OCI-LY7 (cell line): ENCODE data around the gene TSPAN1.

Experiments used
- EZH2phosphoT487 ChIP-seq: fragments of 200-600 bp; sonication (generic); IDR thresholded peaks from 2 replicates; pipeline ENCODE4 v1.6.1; 2018; ENCODE audit warnings: low read depth, borderline replicate concordance, mild to moderate bottlenecking, mixed run types, antibody characterized with exemption, low read length, moderate library complexity, mixed read lengths
- TF ChIP-seq, protein P1 (sequence below): fragments of 200-600 bp; sonication (generic); conservative IDR thresholded peaks from 2 replicates; pipeline ENCODE4 v1.5.1; 2014; ENCODE audit warnings: mild to moderate bottlenecking, antibody characterized with exemption, low read length, moderate library complexity, mixed read lengths

DNA sequence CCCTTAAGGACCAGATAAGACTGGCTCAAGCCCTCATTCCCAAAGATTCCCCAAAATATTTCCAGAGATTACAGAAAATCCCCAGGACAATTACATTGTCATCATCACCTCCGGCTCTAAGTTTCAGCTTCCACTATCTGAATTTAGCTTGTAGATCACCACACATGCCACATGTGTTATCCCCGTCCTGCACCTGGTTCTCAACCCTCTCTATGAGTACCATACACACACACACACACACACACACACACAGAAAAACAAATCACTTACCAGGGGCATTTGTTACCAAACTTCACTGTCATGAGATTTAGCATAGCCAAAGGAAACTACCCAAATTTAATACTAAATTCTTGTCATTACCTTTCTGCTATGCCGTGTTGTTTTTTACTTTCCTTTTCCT lies 15.4 kb upstream of the TSPAN1 start:
- TF ChIP-seq, protein P1, sequence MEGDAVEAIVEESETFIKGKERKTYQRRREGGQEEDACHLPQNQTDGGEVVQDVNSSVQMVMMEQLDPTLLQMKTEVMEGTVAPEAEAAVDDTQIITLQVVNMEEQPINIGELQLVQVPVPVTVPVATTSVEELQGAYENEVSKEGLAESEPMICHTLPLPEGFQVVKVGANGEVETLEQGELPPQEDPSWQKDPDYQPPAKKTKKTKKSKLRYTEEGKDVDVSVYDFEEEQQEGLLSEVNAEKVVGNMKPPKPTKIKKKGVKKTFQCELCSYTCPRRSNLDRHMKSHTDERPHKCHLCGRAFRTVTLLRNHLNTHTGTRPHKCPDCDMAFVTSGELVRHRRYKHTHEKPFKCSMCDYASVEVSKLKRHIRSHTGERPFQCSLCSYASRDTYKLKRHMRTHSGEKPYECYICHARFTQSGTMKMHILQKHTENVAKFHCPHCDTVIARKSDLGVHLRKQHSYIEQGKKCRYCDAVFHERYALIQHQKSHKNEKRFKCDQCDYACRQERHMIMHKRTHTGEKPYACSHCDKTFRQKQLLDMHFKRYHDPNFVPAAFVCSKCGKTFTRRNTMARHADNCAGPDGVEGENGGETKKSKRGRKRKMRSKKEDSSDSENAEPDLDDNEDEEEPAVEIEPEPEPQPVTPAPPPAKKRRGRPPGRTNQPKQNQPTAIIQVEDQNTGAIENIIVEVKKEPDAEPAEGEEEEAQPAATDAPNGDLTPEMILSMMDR: no peak
- TF ChIP-seq EZH2phosphoT487: no peak
